IMR-90 (cell line): ENCODE data around the gene TTC39C. TPM values are rescaled to one million over a fixed set of nuclear protein-coding genes. Genes with fewer than 3 reads are reported as not detected.

Experiments
- ATAC-seq: fragments of 200-7000 bp; cut with Tn5 transposase; 2 replicates; pipeline ENCODE4 v1.9.1; 2020; ENCODE audit warnings: low read depth, mild to moderate bottlenecking, moderate library complexity
- BruUV-seq: library from RNA; stranded (reverse); fragments of 400-500 nt; replicated peaks from 2 replicates; lab custom pipeline; 2021; lab: Mats Ljungman, UMichigan
- CTCF ChIA-PET: fragments of 300-600 bp; formaldehyde crosslinking; extraction: SDS; loops from one replicate; lab custom pipeline; 2021; ENCODE audit warnings: antibody characterized with exemption; lab: Yijun Ruan, JAX
- POLR2A ChIA-PET: fragments of 300-600 bp; sonication (Branson Sonifier 250); formaldehyde crosslinking; loops from one replicate; lab custom pipeline; 2022; ENCODE audit warnings: antibody characterized with exemption; ENCODE audit not compliant: unreplicated experiment; lab: Charles Lee
- DNase-seq: peaks from one replicate; pipeline ENCODE4 v3.0.0; 2013
- H2AFZ ChIP-seq: replicated peaks from 2 replicates; pipeline ENCODE3; 2013; ENCODE audit warnings: low read length, mild to moderate bottlenecking; ENCODE audit not compliant: poor library complexity
- H2AK5ac ChIP-seq: 2 replicates; pipeline ENCODE4 v1.6.1; 2013; ENCODE audit warnings: low read depth, low read length, inconsistent platforms
- H2AK9ac ChIP-seq: replicated peaks from 2 replicates; pipeline ENCODE3; 2013; ENCODE audit warnings: mild to moderate bottlenecking, low read depth, low read length, moderate library complexity; ENCODE audit not compliant: poor library complexity
- H2BK120ac ChIP-seq: 2 replicates; pipeline ENCODE4 v1.6.1; 2013; ENCODE audit warnings: low read depth, low read length, inconsistent platforms
- H2BK15ac ChIP-seq: 3 replicates; pipeline ENCODE4 v1.6.1; 2013; ENCODE audit warnings: low read depth, low read length, inconsistent platforms
- H2BK20ac ChIP-seq: 2 replicates; pipeline ENCODE4 v1.6.1; 2013; ENCODE audit warnings: low read depth, mild to moderate bottlenecking, inconsistent platforms, low read length, moderate library complexity
- H2BK5ac ChIP-seq: 2 replicates; pipeline ENCODE4 v1.6.1; 2013; ENCODE audit warnings: mild to moderate bottlenecking, low read depth, low read length, inconsistent platforms; ENCODE audit not compliant: poor library complexity, severe bottlenecking
- H3K14ac ChIP-seq: replicated peaks from 2 replicates; pipeline ENCODE4 v1.6.1; 2013; ENCODE audit warnings: low read depth, low read length, inconsistent platforms
- H3K18ac ChIP-seq: 2 replicates; pipeline ENCODE4 v1.6.1; 2013; ENCODE audit warnings: low read depth, low read length, control low read depth
- H3K23ac ChIP-seq: 2 replicates; pipeline ENCODE4 v1.6.1; 2013; ENCODE audit warnings: low read depth, low read length, inconsistent platforms
- H3K27ac ChIP-seq: 2 replicates; pipeline ENCODE4 v1.5.1; 2013; ENCODE audit warnings: mild to moderate bottlenecking, control low read depth, low read length; ENCODE audit not compliant: insufficient read depth
- H3K27me3 ChIP-seq: 2 replicates; pipeline ENCODE4 v1.6.1; 2013; ENCODE audit warnings: low read length; ENCODE audit not compliant: control insufficient read depth, insufficient read depth
- H3K36me3 ChIP-seq: 2 replicates; pipeline ENCODE4 v1.6.1; 2013; ENCODE audit warnings: low read length, mixed read lengths; ENCODE audit not compliant: control insufficient read depth, insufficient read depth
- H3K4ac ChIP-seq: 2 replicates; pipeline ENCODE4 v1.6.1; 2013; ENCODE audit warnings: low read depth, low read length, inconsistent platforms
- H3K4me1 ChIP-seq: 2 replicates; pipeline ENCODE4 v1.6.1; 2013; ENCODE audit warnings: low read length, mixed read lengths; ENCODE audit not compliant: control insufficient read depth, insufficient read depth
- H3K4me2 ChIP-seq: 2 replicates; pipeline ENCODE4 v1.6.1; 2013; ENCODE audit warnings: low read depth, mild to moderate bottlenecking, control low read depth, low read length, moderate library complexity
- H3K4me3 ChIP-seq: 2 replicates; pipeline ENCODE4 v1.5.1; 2013; ENCODE audit warnings: low read depth, mild to moderate bottlenecking, control low read depth, low read length, moderate library complexity; ENCODE audit not compliant: insufficient read depth
- H3K56ac ChIP-seq: 2 replicates; pipeline ENCODE4 v1.6.1; 2013; ENCODE audit warnings: low read length, inconsistent platforms; ENCODE audit not compliant: insufficient read depth; ENCODE audit errors: extremely low read depth
- H3K79me1 ChIP-seq, 2 experiments: 2 replicates each; pipeline ENCODE4 v1.6.1; 2013; ENCODE audit warnings: low read length in 2 of 2, inconsistent platforms in 1 of 2, low read depth in 1 of 2
- H3K9ac ChIP-seq: 2 replicates; pipeline ENCODE4 v1.6.1; 2013; ENCODE audit warnings: low read depth, low read length, control low read depth
- H3K9me1 ChIP-seq: 2 replicates; pipeline ENCODE4 v1.6.1; 2013; ENCODE audit warnings: low read length, inconsistent platforms; ENCODE audit not compliant: insufficient read depth
- H3K9me3 ChIP-seq: 2 replicates; pipeline ENCODE4 v1.6.1; 2013; ENCODE audit warnings: low read length; ENCODE audit not compliant: control insufficient read depth, insufficient read depth
- H4K20me1 ChIP-seq: 2 replicates; pipeline ENCODE4 v1.6.1; 2013; ENCODE audit warnings: low read length, inconsistent platforms; ENCODE audit not compliant: insufficient read depth
- H4K5ac ChIP-seq: 2 replicates; pipeline ENCODE4 v1.6.1; 2013; ENCODE audit warnings: mild to moderate bottlenecking, low read depth, low read length, control low read depth
- H4K8ac ChIP-seq, 2 experiments: 2 replicates each; pipeline ENCODE4 v1.6.1; 2013; ENCODE audit warnings: low read depth in 2 of 2, low read length in 2 of 2, control low read depth in 1 of 2, inconsistent platforms in 1 of 2
- H4K91ac ChIP-seq: 2 replicates; pipeline ENCODE4 v1.6.1; 2013; ENCODE audit warnings: low read depth, low read length, inconsistent platforms; ENCODE audit not compliant: insufficient read depth
- BHLHE40 ChIP-seq: fragments of 150-350 bp; IDR thresholded peaks from 2 replicates; pipeline ENCODE4 v1.6.1; 2016; ENCODE audit warnings: mild to moderate bottlenecking, low read depth, low read length
- CEBPB ChIP-seq: IDR thresholded peaks from 2 replicates; pipeline ENCODE4 v1.6.1; 2012; ENCODE audit warnings: low read depth, low read length, improper control_type of control experiment
- CHD1 ChIP-seq: IDR thresholded peaks from 2 replicates; pipeline ENCODE4 v1.6.1; 2012; ENCODE audit warnings: low read depth, low read length, improper control_type of control experiment
- CTCF ChIP-seq: conservative IDR thresholded peaks from 2 replicates; pipeline ENCODE4 v1.5.1; 2012; ENCODE audit warnings: mild to moderate bottlenecking, low read depth, low read length, improper control_type of control experiment
- ELK1 ChIP-seq: fragments of 150-350 bp; IDR thresholded peaks from 2 replicates; pipeline ENCODE4 v1.6.1; 2016; ENCODE audit warnings: low read depth, mild to moderate bottlenecking, low read length, moderate library complexity, borderline replicate concordance
- FOS ChIP-seq: fragments of 150-350 bp; IDR thresholded peaks from 2 replicates; pipeline ENCODE4 v1.6.1; 2016; ENCODE audit warnings: low read depth, low read length
- MAFK ChIP-seq: IDR thresholded peaks from 2 replicates; pipeline ENCODE4 v1.6.1; 2012; ENCODE audit warnings: low read depth, low read length, improper control_type of control experiment
- MAZ ChIP-seq: IDR thresholded peaks from 2 replicates; pipeline ENCODE4 v1.6.1; 2012; ENCODE audit warnings: low read depth, mild to moderate bottlenecking, low read length, improper control_type of control experiment, moderate library complexity, borderline replicate concordance
- MXI1 ChIP-seq: IDR thresholded peaks from 2 replicates; pipeline ENCODE4 v1.6.1; 2012; ENCODE audit warnings: low read depth, mild to moderate bottlenecking, low read length, moderate library complexity, borderline replicate concordance
- NFE2L2 ChIP-seq: fragments of 150-350 bp; IDR thresholded peaks from 2 replicates; pipeline ENCODE4 v1.6.1; 2016; ENCODE audit warnings: low read depth, mild to moderate bottlenecking, low read length
- POLR2A ChIP-seq: IDR thresholded peaks from 2 replicates; pipeline ENCODE4 v1.6.1; 2012; ENCODE audit warnings: mild to moderate bottlenecking, low read depth, low read length
- RAD21 ChIP-seq: IDR thresholded peaks from 2 replicates; pipeline ENCODE4 v1.6.1; 2012; ENCODE audit warnings: low read length, improper control_type of control experiment
- RCOR1 ChIP-seq: IDR thresholded peaks from 2 replicates; pipeline ENCODE4 v1.6.1; 2012; ENCODE audit warnings: mild to moderate bottlenecking, low read length, improper control_type of control experiment; ENCODE audit not compliant: insufficient replicate concordance
- RFX5 ChIP-seq: IDR thresholded peaks from 2 replicates; pipeline ENCODE4 v1.8.0; 2012; ENCODE audit warnings: low read depth, mild to moderate bottlenecking, low read length, moderate library complexity
- SMC3 ChIP-seq: fragments of 150-350 bp; IDR thresholded peaks from 2 replicates; pipeline ENCODE4 v1.6.1; 2016; ENCODE audit warnings: low read depth, mild to moderate bottlenecking, antibody characterized with exemption, low read length, moderate library complexity
- USF2 ChIP-seq: fragments of 150-350 bp; IDR thresholded peaks from 2 replicates; pipeline ENCODE4 v1.6.1; 2017; ENCODE audit warnings: mild to moderate bottlenecking, antibody characterized with exemption, low read length, low read depth
- WGBS, 2 experiments: methylation state at CpG; one replicate each; pipeline versions ENCODE4 v1.1.5 to v1.1.7; 2013; ENCODE audit warnings: missing lambda C conversion rate in 2 of 2; ENCODE audit not compliant: insufficient read length in 1 of 2; ENCODE audit errors: extremely low coverage in 2 of 2; 5-methylcytosine and 5-hydroxymethylcytosine counted together
- dilution Hi-C: fragments of 300-500 bp; cut with HindIII; formaldehyde crosslinking; loops from one replicate; pipeline ENCODE4 v1.14.3; 2018; ENCODE audit warnings: low sequenced_read_pairs; ENCODE audit not compliant: unreplicated experiment
- in situ Hi-C: fragments of 300-500 bp; cut with MboI; formaldehyde crosslinking; loops from 3 replicates; pipeline ENCODE4 v1.14.3; 2019; ENCODE audit warnings: low sequenced_read_pairs, inconsistent platforms, mixed read lengths
- intact Hi-C: fragments of 100-400 bp; cut with micrococcal nuclease; formaldehyde crosslinking; loops from 2 replicates; pipeline ENCODE4 v1.10.0; 2022
- polyA plus RNA-seq, 3 experiments: library from polyadenylated mRNA; depleted of rRNA; stranded (reverse); fragments of >200 nt; gene quantifications; 2 replicates each; pipeline ENCODE4 v1.2.3, GENCODE V29; 2012; ENCODE audit warnings: low replicate concordance in 1 of 3
- total RNA-seq: library from RNA; depleted of rRNA; stranded (reverse); fragments of >200 nt; gene quantifications from 2 replicates; pipeline ENCODE4 v1.2.3, GENCODE V29; 2012

TTC39C gene
- total and polyA plus RNA-seq, 2 of the 4 experiments (the other 2 are of a cell fraction): 8.0 to 20.8 TPM

GRCh38 chr18:24111936-24112335 lies 97.4 kb downstream of the TTC39C start:
- Histone ChIP-seq H4K20me1 (no peaks in the 10 kb centered on the region; the same call in 1 of the 2 replicates), H3K4me3 (no peak overlapping the region), H3K23ac (no peak overlapping the region), H3K56ac (no peak overlapping the region), H3K4ac (no peak overlapping the region), H2AK5ac (no peak overlapping the region), H3K14ac (no peak overlapping the region; the same call in 1 of the 2 replicates), H3K4me2 (no peak overlapping the region), H3K79me1 (peaks cover 0 to 5% of the 10 kb centered on the region in 2 experiments; a peak in 2 of 4 replicates), H2BK15ac (no peak overlapping the region), H2AK9ac (no peak overlapping the region), H2AFZ (no peak overlapping the region), H3K9me1 (peaks cover 7% of the 10 kb centered on the region), H3K27me3 (no peaks in the 10 kb centered on the region), H3K9me3 (no peaks in the 10 kb centered on the region), H3K36me3 (peaks cover 14% of the 10 kb centered on the region), H4K91ac (no peak overlapping the region), H3K9ac (no peak overlapping the region), H2BK20ac (no peak overlapping the region), H2BK120ac (no peak overlapping the region), H2BK5ac (no peak overlapping the region), H3K18ac (no peak overlapping the region), H3K4me1 (peaks cover 10% of the 10 kb centered on the region), H4K8ac (no peak overlapping the region), H3K27ac (no peak overlapping the region), H4K5ac (no peak overlapping the region)
- dilution Hi-C loops (no loop called here), intact Hi-C loops (no loop called here), in situ Hi-C loops (loop anchor here (10.0 kb wide), 1 partner anchor 487 kb away; no protein-coding TSS in a partner anchor)
- no peak for TF ChIP-seq MAZ
- no peak for TF ChIP-seq RCOR1
- TF ChIP-seq RFX5: no peak
- no peak for TF ChIP-seq POLR2A
- no peak for TF ChIP-seq RAD21
- TF ChIP-seq USF2: no peak
- TF ChIP-seq MXI1: no peak
- no peak for TF ChIP-seq FOS
- no peak for TF ChIP-seq BHLHE40
- no peak for TF ChIP-seq ELK1
- TF ChIP-seq CTCF: no peak
- no peak for TF ChIP-seq CHD1
- no peak for TF ChIP-seq CEBPB
- TF ChIP-seq SMC3: no peak
- TF ChIP-seq MAFK: no peak
- no peak for TF ChIP-seq NFE2L2
- 100% methylated on average over 1 of the region's 2 CpGs; no CpG with 5 or more reads in 1 of the 2 experiments for WGBS, 2 experiments
- no peak for DNase-seq
- BruUV-seq: no TSS peak
- ChIA-PET POLR2A (no interaction called here), CTCF (interaction anchor here (0.7 kb wide), 1 partner anchor 291 kb away, joined by 3 read pairs; no protein-coding TSS in a partner anchor)
- no peak for ATAC-seq
